Measurements from ENCODE around the gene KRT10. TPM values are rescaled to one million over a fixed set of nuclear protein-coding genes. Genes with fewer than 3 reads are reported as not detected.

Gene KRT10
- total RNA-seq, 1 experiment from 2014 or later, result 62.3 TPM

- H3K4me2 ChIP-seq (ENCODE audit: low read length), result peak overlapping the region; percentile 27
- H3K36me3 ChIP-seq (ENCODE audit: control insufficient read depth in 1 of 2, insufficient read depth in 2 of 2, low read length in 2 of 2), result peaks cover 0 to 4% of the 10 kb centered on the region in 2 experiments; a peak in 1 of 4 replicates
- ATAC-seq (peak; percentile 94), DNase-seq (ENCODE audit: low read depth, low spot score) (peak; percentile 80)
- peak overlapping the region; percentile 52; the same call in 1 of the 2 replicates for H3K27ac ChIP-seq (ENCODE audit: low read depth, low read length)
- no peaks in the 10 kb centered on the region for H3K27me3 ChIP-seq (ENCODE audit: insufficient read depth, low read length)
- H3K9me3 ChIP-seq (ENCODE audit: control insufficient read depth in 1 of 2, insufficient read depth in 1 of 2, low read depth in 1 of 2, low read length in 2 of 2), result no peaks in the 10 kb centered on the region
- H3K9me2 ChIP-seq (ENCODE audit: insufficient read depth), result no peaks in the 10 kb centered on the region
- no peak overlapping the region for H2AFZ ChIP-seq (ENCODE audit: low read depth, low read length, poor library complexity, severe bottlenecking)
- POLR2A ChIA-PET, result interaction anchor here (0.8 kb wide), 1 partner anchor 861 kb away, joined by 3 read pairs; the partner anchor contains the start of gene EIF1
- peaks cover 69% of the 10 kb centered on the region for H3K79me2 ChIP-seq (ENCODE audit: insufficient read depth, low read length)
- intact Hi-C loops (cut with micrococcal nuclease), result no loop called here
- H3K9ac ChIP-seq (ENCODE audit: low read length), result no peak overlapping the region
- CTCF ChIA-PET, result no interaction called here
- no peaks in the 10 kb centered on the region for H4K20me1 ChIP-seq (ENCODE audit: insufficient read depth)
- BruUV-seq (replicated peaks), result no TSS peak
- RAD21 ChIA-PET (ENCODE audit: low non-redundant PET in 1 of 2, low total read pairs in 2 of 2, uncharacterized antibody in 2 of 2, unreplicated experiment in 2 of 2), result no interaction called here
- no peak overlapping the region for H3K4me3 ChIP-seq (replicated peaks in 1 of 2; ENCODE audit: low read depth in 1 of 2, low read length in 2 of 2)
- peaks cover 3 to 34% of the 10 kb centered on the region in 2 experiments; a peak in 3 of 4 replicates for H3K4me1 ChIP-seq (ENCODE audit: control insufficient read depth in 1 of 2, insufficient read depth in 2 of 2, low read length in 2 of 2)
- no peak for TF ChIP-seq YY1 (IDR thresholded peaks at IDR 0.05; ENCODE audit: extremely low read depth, insufficient replicate concordance, low read depth, low read length)
- TF ChIP-seq FOSL1 (IDR thresholded peaks at IDR 0.05; ENCODE audit: low read depth), result peak; percentile 78
- no peak for TF ChIP-seq POLR2A (IDR thresholded peaks at IDR 0.05; ENCODE audit: borderline replicate concordance, extremely low read depth, insufficient read depth, insufficient read length)
- TF ChIP-seq EZH2 (IDR thresholded peaks at IDR 0.05), result no peak
- TF ChIP-seq SRF (IDR thresholded peaks at IDR 0.05; ENCODE audit: low read depth), result peak; percentile 56; the same call in 1 of the 2 replicates
- peak; percentile 40; the same call in 1 of the 2 replicates for TF ChIP-seq ATF3 (IDR thresholded peaks at IDR 0.05)
- peak; percentile 64 for TF ChIP-seq MAX (IDR thresholded peaks at IDR 0.05)
- TF ChIP-seq SP1 (IDR thresholded peaks at IDR 0.05; ENCODE audit: low read depth), result peak; percentile 83
- peak; percentile 59 for TF ChIP-seq CBX3 (IDR thresholded peaks at IDR 0.05; ENCODE audit: low read depth)
- no peak for TF ChIP-seq ZFX (IDR thresholded peaks at IDR 0.05)
- TF ChIP-seq ZNF274 (IDR thresholded peaks at IDR 0.05; ENCODE audit: low read depth, low read length), result no peak
- TF ChIP-seq JUND (IDR thresholded peaks at IDR 0.05), result peak; percentile 86
- no peak for TF ChIP-seq POLR2AphosphoS5 (IDR thresholded peaks at IDR 0.05; ENCODE audit: low read depth, low read length)
- no peak for TF ChIP-seq ELF1 (IDR thresholded peaks at IDR 0.05; ENCODE audit: borderline replicate concordance, low read depth)
- peak; percentile 91 for TF ChIP-seq CEBPB (IDR thresholded peaks at IDR 0.05; ENCODE audit: low read depth)
- no peak for TF ChIP-seq EZH2phosphoT487 (IDR thresholded peaks at IDR 0.05; ENCODE audit: borderline replicate concordance)
- no peak for TF ChIP-seq REST (IDR thresholded peaks at IDR 0.05; ENCODE audit: low read depth)
- no peak for TF ChIP-seq EGR1 (IDR thresholded peaks at IDR 0.05; ENCODE audit: low read depth)
- no peak for TF ChIP-seq ZBTB33 (IDR thresholded peaks at IDR 0.05; ENCODE audit: extremely low read depth, insufficient replicate concordance, low read length)
- no peak for TF ChIP-seq CTCF (IDR thresholded peaks at IDR 0.05 in 2 of 3, conservative IDR thresholded peaks at IDR 0.05 in 1 of 3; ENCODE audit: borderline replicate concordance in 1 of 3, insufficient read depth in 1 of 3, low read depth in 2 of 3, low read length in 2 of 3)
Observed at GRCh38 chr17:40827746-40828453, 5.5 kb upstream of the KRT10 start.
